IMR-90 (cell line): ENCODE results near the gene HFE. TPM values are rescaled to one million over a fixed set of nuclear protein-coding genes. Genes with fewer than 3 reads are reported as not detected.

Experiments used
- ATAC-seq: fragments of 200-7000 bp; cut with Tn5 transposase; 2 replicates; pipeline ENCODE4 v1.9.1; 2020; ENCODE audit warnings: low read depth, mild to moderate bottlenecking, moderate library complexity
- BruUV-seq: library from RNA; stranded (reverse); fragments of 400-500 nt; replicated peaks from 2 replicates; lab custom pipeline; 2021; lab: Mats Ljungman, UMichigan
- CTCF ChIA-PET: fragments of 300-600 bp; formaldehyde crosslinking; extraction: SDS; loops from one replicate; lab custom pipeline; 2021; ENCODE audit warnings: antibody characterized with exemption; lab: Yijun Ruan, JAX
- POLR2A ChIA-PET: fragments of 300-600 bp; sonication (Branson Sonifier 250); formaldehyde crosslinking; loops from one replicate; lab custom pipeline; 2022; ENCODE audit warnings: antibody characterized with exemption; ENCODE audit not compliant: unreplicated experiment; lab: Charles Lee
- DNase-seq: peaks from one replicate; pipeline ENCODE4 v3.0.0; 2013
- H2AFZ ChIP-seq: replicated peaks from 2 replicates; pipeline ENCODE3; 2013; ENCODE audit warnings: low read length, mild to moderate bottlenecking; ENCODE audit not compliant: poor library complexity
- H2AK5ac ChIP-seq: 2 replicates; pipeline ENCODE4 v1.6.1; 2013; ENCODE audit warnings: low read depth, low read length, inconsistent platforms
- H2AK9ac ChIP-seq: replicated peaks from 2 replicates; pipeline ENCODE3; 2013; ENCODE audit warnings: mild to moderate bottlenecking, low read depth, low read length, moderate library complexity; ENCODE audit not compliant: poor library complexity
- H2BK120ac ChIP-seq: 2 replicates; pipeline ENCODE4 v1.6.1; 2013; ENCODE audit warnings: low read depth, low read length, inconsistent platforms
- H2BK15ac ChIP-seq: 3 replicates; pipeline ENCODE4 v1.6.1; 2013; ENCODE audit warnings: low read depth, low read length, inconsistent platforms
- H2BK20ac ChIP-seq: 2 replicates; pipeline ENCODE4 v1.6.1; 2013; ENCODE audit warnings: low read depth, mild to moderate bottlenecking, inconsistent platforms, low read length, moderate library complexity
- H2BK5ac ChIP-seq: 2 replicates; pipeline ENCODE4 v1.6.1; 2013; ENCODE audit warnings: mild to moderate bottlenecking, low read depth, low read length, inconsistent platforms; ENCODE audit not compliant: poor library complexity, severe bottlenecking
- H3K14ac ChIP-seq: replicated peaks from 2 replicates; pipeline ENCODE4 v1.6.1; 2013; ENCODE audit warnings: low read depth, low read length, inconsistent platforms
- H3K18ac ChIP-seq: 2 replicates; pipeline ENCODE4 v1.6.1; 2013; ENCODE audit warnings: low read depth, low read length, control low read depth
- H3K23ac ChIP-seq: 2 replicates; pipeline ENCODE4 v1.6.1; 2013; ENCODE audit warnings: low read depth, low read length, inconsistent platforms
- H3K27ac ChIP-seq: 2 replicates; pipeline ENCODE4 v1.5.1; 2013; ENCODE audit warnings: mild to moderate bottlenecking, control low read depth, low read length; ENCODE audit not compliant: insufficient read depth
- H3K27me3 ChIP-seq: 2 replicates; pipeline ENCODE4 v1.6.1; 2013; ENCODE audit warnings: low read length; ENCODE audit not compliant: control insufficient read depth, insufficient read depth
- H3K36me3 ChIP-seq: 2 replicates; pipeline ENCODE4 v1.6.1; 2013; ENCODE audit warnings: low read length, mixed read lengths; ENCODE audit not compliant: control insufficient read depth, insufficient read depth
- H3K4ac ChIP-seq: 2 replicates; pipeline ENCODE4 v1.6.1; 2013; ENCODE audit warnings: low read depth, low read length, inconsistent platforms
- H3K4me1 ChIP-seq: 2 replicates; pipeline ENCODE4 v1.6.1; 2013; ENCODE audit warnings: low read length, mixed read lengths; ENCODE audit not compliant: control insufficient read depth, insufficient read depth
- H3K4me2 ChIP-seq: 2 replicates; pipeline ENCODE4 v1.6.1; 2013; ENCODE audit warnings: low read depth, mild to moderate bottlenecking, control low read depth, low read length, moderate library complexity
- H3K4me3 ChIP-seq: 2 replicates; pipeline ENCODE4 v1.5.1; 2013; ENCODE audit warnings: low read depth, mild to moderate bottlenecking, control low read depth, low read length, moderate library complexity; ENCODE audit not compliant: insufficient read depth
- H3K56ac ChIP-seq: 2 replicates; pipeline ENCODE4 v1.6.1; 2013; ENCODE audit warnings: low read length, inconsistent platforms; ENCODE audit not compliant: insufficient read depth; ENCODE audit errors: extremely low read depth
- H3K79me1 ChIP-seq, 2 experiments: 2 replicates each; pipeline ENCODE4 v1.6.1; 2013; ENCODE audit warnings: low read length in 2 of 2, inconsistent platforms in 1 of 2, low read depth in 1 of 2
- H3K9ac ChIP-seq: 2 replicates; pipeline ENCODE4 v1.6.1; 2013; ENCODE audit warnings: low read depth, low read length, control low read depth
- H3K9me1 ChIP-seq: 2 replicates; pipeline ENCODE4 v1.6.1; 2013; ENCODE audit warnings: low read length, inconsistent platforms; ENCODE audit not compliant: insufficient read depth
- H3K9me3 ChIP-seq: 2 replicates; pipeline ENCODE4 v1.6.1; 2013; ENCODE audit warnings: low read length; ENCODE audit not compliant: control insufficient read depth, insufficient read depth
- H4K20me1 ChIP-seq: 2 replicates; pipeline ENCODE4 v1.6.1; 2013; ENCODE audit warnings: low read length, inconsistent platforms; ENCODE audit not compliant: insufficient read depth
- H4K5ac ChIP-seq: 2 replicates; pipeline ENCODE4 v1.6.1; 2013; ENCODE audit warnings: mild to moderate bottlenecking, low read depth, low read length, control low read depth
- H4K8ac ChIP-seq, 2 experiments: 2 replicates each; pipeline ENCODE4 v1.6.1; 2013; ENCODE audit warnings: low read depth in 2 of 2, low read length in 2 of 2, control low read depth in 1 of 2, inconsistent platforms in 1 of 2
- H4K91ac ChIP-seq: 2 replicates; pipeline ENCODE4 v1.6.1; 2013; ENCODE audit warnings: low read depth, low read length, inconsistent platforms; ENCODE audit not compliant: insufficient read depth
- BHLHE40 ChIP-seq: fragments of 150-350 bp; IDR thresholded peaks from 2 replicates; pipeline ENCODE4 v1.6.1; 2016; ENCODE audit warnings: mild to moderate bottlenecking, low read depth, low read length
- CEBPB ChIP-seq: IDR thresholded peaks from 2 replicates; pipeline ENCODE4 v1.6.1; 2012; ENCODE audit warnings: low read depth, low read length, improper control_type of control experiment
- CHD1 ChIP-seq: IDR thresholded peaks from 2 replicates; pipeline ENCODE4 v1.6.1; 2012; ENCODE audit warnings: low read depth, low read length, improper control_type of control experiment
- FOS ChIP-seq: fragments of 150-350 bp; IDR thresholded peaks from 2 replicates; pipeline ENCODE4 v1.6.1; 2016; ENCODE audit warnings: low read depth, low read length
- MAFK ChIP-seq: IDR thresholded peaks from 2 replicates; pipeline ENCODE4 v1.6.1; 2012; ENCODE audit warnings: low read depth, low read length, improper control_type of control experiment
- MAZ ChIP-seq: IDR thresholded peaks from 2 replicates; pipeline ENCODE4 v1.6.1; 2012; ENCODE audit warnings: low read depth, mild to moderate bottlenecking, low read length, improper control_type of control experiment, moderate library complexity, borderline replicate concordance
- MXI1 ChIP-seq: IDR thresholded peaks from 2 replicates; pipeline ENCODE4 v1.6.1; 2012; ENCODE audit warnings: low read depth, mild to moderate bottlenecking, low read length, moderate library complexity, borderline replicate concordance
- NFE2L2 ChIP-seq: fragments of 150-350 bp; IDR thresholded peaks from 2 replicates; pipeline ENCODE4 v1.6.1; 2016; ENCODE audit warnings: low read depth, mild to moderate bottlenecking, low read length
- POLR2A ChIP-seq: IDR thresholded peaks from 2 replicates; pipeline ENCODE4 v1.6.1; 2012; ENCODE audit warnings: mild to moderate bottlenecking, low read depth, low read length
- RAD21 ChIP-seq: IDR thresholded peaks from 2 replicates; pipeline ENCODE4 v1.6.1; 2012; ENCODE audit warnings: low read length, improper control_type of control experiment
- RCOR1 ChIP-seq: IDR thresholded peaks from 2 replicates; pipeline ENCODE4 v1.6.1; 2012; ENCODE audit warnings: mild to moderate bottlenecking, low read length, improper control_type of control experiment; ENCODE audit not compliant: insufficient replicate concordance
- RFX5 ChIP-seq: IDR thresholded peaks from 2 replicates; pipeline ENCODE4 v1.8.0; 2012; ENCODE audit warnings: low read depth, mild to moderate bottlenecking, low read length, moderate library complexity
- SMC3 ChIP-seq: fragments of 150-350 bp; IDR thresholded peaks from 2 replicates; pipeline ENCODE4 v1.6.1; 2016; ENCODE audit warnings: low read depth, mild to moderate bottlenecking, antibody characterized with exemption, low read length, moderate library complexity
- WGBS, 2 experiments: methylation state at CpG; one replicate each; pipeline versions ENCODE4 v1.1.5 to v1.1.7; 2013; ENCODE audit warnings: missing lambda C conversion rate in 2 of 2; ENCODE audit not compliant: insufficient read length in 1 of 2; ENCODE audit errors: extremely low coverage in 2 of 2; 5-methylcytosine and 5-hydroxymethylcytosine counted together
- dilution Hi-C: fragments of 300-500 bp; cut with HindIII; formaldehyde crosslinking; loops from one replicate; pipeline ENCODE4 v1.14.3; 2018; ENCODE audit warnings: low sequenced_read_pairs; ENCODE audit not compliant: unreplicated experiment
- in situ Hi-C: fragments of 300-500 bp; cut with MboI; formaldehyde crosslinking; loops from 3 replicates; pipeline ENCODE4 v1.14.3; 2019; ENCODE audit warnings: low sequenced_read_pairs, inconsistent platforms, mixed read lengths
- intact Hi-C: fragments of 100-400 bp; cut with micrococcal nuclease; formaldehyde crosslinking; loops from 2 replicates; pipeline ENCODE4 v1.10.0; 2022
- polyA plus RNA-seq, 3 experiments: library from polyadenylated mRNA; depleted of rRNA; stranded (reverse); fragments of >200 nt; gene quantifications; 2 replicates each; pipeline ENCODE4 v1.2.3, GENCODE V29; 2012; ENCODE audit warnings: low replicate concordance in 1 of 3
- total RNA-seq: library from RNA; depleted of rRNA; stranded (reverse); fragments of >200 nt; gene quantifications from 2 replicates; pipeline ENCODE4 v1.2.3, GENCODE V29; 2012
- TF ChIP-seq, protein P1 (sequence below): fragments of 150-350 bp; IDR thresholded peaks from 2 replicates; pipeline ENCODE4 v1.6.1; 2017; ENCODE audit warnings: mild to moderate bottlenecking, antibody characterized with exemption, low read length, low read depth
- TF ChIP-seq, protein P2 (sequence below): conservative IDR thresholded peaks from 2 replicates; pipeline ENCODE4 v1.5.1; 2012; ENCODE audit warnings: mild to moderate bottlenecking, low read depth, low read length, improper control_type of control experiment
- TF ChIP-seq, protein P3 (sequence below): fragments of 150-350 bp; IDR thresholded peaks from 2 replicates; pipeline ENCODE4 v1.6.1; 2016; ENCODE audit warnings: low read depth, mild to moderate bottlenecking, low read length, moderate library complexity, borderline replicate concordance

The HFE gene
- total and polyA plus RNA-seq, 2 of the 4 experiments (the other 2 are of a cell fraction): 14.9 to 15.7 TPM

GRCh38 chr6:26075063-26075717 is 12.0 kb upstream of the HFE start:
- no peaks in the 10 kb centered on the region for H3K36me3 ChIP-seq
- no peaks in the 10 kb centered on the region for H4K20me1 ChIP-seq
- no peak overlapping the region for H3K27ac ChIP-seq
- H3K4me1 ChIP-seq: no peaks in the 10 kb centered on the region
- H3K9me3 ChIP-seq: no peaks in the 10 kb centered on the region
- no peak overlapping the region for H4K91ac ChIP-seq
- H3K4me3 ChIP-seq: no peak overlapping the region
- H2AFZ ChIP-seq: no peak overlapping the region
- ChIA-PET POLR2A (no interaction called here), CTCF (no interaction called here)
- H2AK5ac ChIP-seq: no peak overlapping the region
- in situ Hi-C loops: no loop called here
- dilution Hi-C loops: no loop called here
- H3K18ac ChIP-seq: no peak overlapping the region
- H3K23ac ChIP-seq: no peak overlapping the region
- H3K79me1 ChIP-seq: no peaks in the 10 kb centered on the region
- H3K56ac ChIP-seq: no peak overlapping the region
- no peak overlapping the region for H3K9ac ChIP-seq
- no peaks in the 10 kb centered on the region for H3K9me1 ChIP-seq
- no peak overlapping the region for H4K5ac ChIP-seq
- no peak overlapping the region for H2BK5ac ChIP-seq
- H3K14ac ChIP-seq: no peak overlapping the region
- H2AK9ac ChIP-seq: no peak overlapping the region
- H2BK120ac ChIP-seq: no peak overlapping the region
- H2BK20ac ChIP-seq: no peak overlapping the region
- no peak overlapping the region for H3K4me2 ChIP-seq
- H4K8ac ChIP-seq: no peak overlapping the region
- WGBS, 2 experiments: 62% methylated on average over 8 of the region's 20 CpGs; no CpG with 5 or more reads in 1 of the 2 experiments
- intact Hi-C loops: no loop called here
- TF ChIP-seq BHLHE40 (no peak), RFX5 (no peak), CEBPB (no peak), RCOR1 (no peak), SMC3 (no peak), MXI1 (no peak), MAFK (no peak), MAZ (no peak), NFE2L2 (no peak), RAD21 (no peak), POLR2A (no peak), FOS (no peak), CHD1 (no peak)
- TF ChIP-seq, protein P1, sequence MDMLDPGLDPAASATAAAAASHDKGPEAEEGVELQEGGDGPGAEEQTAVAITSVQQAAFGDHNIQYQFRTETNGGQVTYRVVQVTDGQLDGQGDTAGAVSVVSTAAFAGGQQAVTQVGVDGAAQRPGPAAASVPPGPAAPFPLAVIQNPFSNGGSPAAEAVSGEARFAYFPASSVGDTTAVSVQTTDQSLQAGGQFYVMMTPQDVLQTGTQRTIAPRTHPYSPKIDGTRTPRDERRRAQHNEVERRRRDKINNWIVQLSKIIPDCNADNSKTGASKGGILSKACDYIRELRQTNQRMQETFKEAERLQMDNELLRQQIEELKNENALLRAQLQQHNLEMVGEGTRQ: no peak
- TF ChIP-seq, protein P2, sequence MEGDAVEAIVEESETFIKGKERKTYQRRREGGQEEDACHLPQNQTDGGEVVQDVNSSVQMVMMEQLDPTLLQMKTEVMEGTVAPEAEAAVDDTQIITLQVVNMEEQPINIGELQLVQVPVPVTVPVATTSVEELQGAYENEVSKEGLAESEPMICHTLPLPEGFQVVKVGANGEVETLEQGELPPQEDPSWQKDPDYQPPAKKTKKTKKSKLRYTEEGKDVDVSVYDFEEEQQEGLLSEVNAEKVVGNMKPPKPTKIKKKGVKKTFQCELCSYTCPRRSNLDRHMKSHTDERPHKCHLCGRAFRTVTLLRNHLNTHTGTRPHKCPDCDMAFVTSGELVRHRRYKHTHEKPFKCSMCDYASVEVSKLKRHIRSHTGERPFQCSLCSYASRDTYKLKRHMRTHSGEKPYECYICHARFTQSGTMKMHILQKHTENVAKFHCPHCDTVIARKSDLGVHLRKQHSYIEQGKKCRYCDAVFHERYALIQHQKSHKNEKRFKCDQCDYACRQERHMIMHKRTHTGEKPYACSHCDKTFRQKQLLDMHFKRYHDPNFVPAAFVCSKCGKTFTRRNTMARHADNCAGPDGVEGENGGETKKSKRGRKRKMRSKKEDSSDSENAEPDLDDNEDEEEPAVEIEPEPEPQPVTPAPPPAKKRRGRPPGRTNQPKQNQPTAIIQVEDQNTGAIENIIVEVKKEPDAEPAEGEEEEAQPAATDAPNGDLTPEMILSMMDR: no peak
- TF ChIP-seq, protein P3, sequence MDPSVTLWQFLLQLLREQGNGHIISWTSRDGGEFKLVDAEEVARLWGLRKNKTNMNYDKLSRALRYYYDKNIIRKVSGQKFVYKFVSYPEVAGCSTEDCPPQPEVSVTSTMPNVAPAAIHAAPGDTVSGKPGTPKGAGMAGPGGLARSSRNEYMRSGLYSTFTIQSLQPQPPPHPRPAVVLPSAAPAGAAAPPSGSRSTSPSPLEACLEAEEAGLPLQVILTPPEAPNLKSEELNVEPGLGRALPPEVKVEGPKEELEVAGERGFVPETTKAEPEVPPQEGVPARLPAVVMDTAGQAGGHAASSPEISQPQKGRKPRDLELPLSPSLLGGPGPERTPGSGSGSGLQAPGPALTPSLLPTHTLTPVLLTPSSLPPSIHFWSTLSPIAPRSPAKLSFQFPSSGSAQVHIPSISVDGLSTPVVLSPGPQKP: no peak
- H3K4ac ChIP-seq: no peak overlapping the region
- H2BK15ac ChIP-seq: no peak overlapping the region
- DNase-seq: no peak
- no TSS peak for BruUV-seq
- no peak for ATAC-seq
- no peaks in the 10 kb centered on the region for H3K27me3 ChIP-seq
